ENCODE results near the gene TET1. TPM values are rescaled to one million over a fixed set of nuclear protein-coding genes. Genes with fewer than 3 reads are reported as not detected.

Gene TET1
- total and polyA plus RNA-seq, 10 donors, result 0.04 to 3.1 (median 2.1) TPM

- intact Hi-C loops (cut with DNase I; ENCODE audit: low total_unique reads), result loop anchor here (10.0 kb wide), 1 partner anchor 198 kb away; the partner anchor contains the start of gene CCAR1
- WGBS, 5 donors, result 1 to 10% (median 3%) methylated on average over 2 to 11 of the region's 11 CpGs
- TF ChIP-seq POLR2A (IDR thresholded peaks at IDR 0.05) (no peak), POLR2AphosphoS5 (IDR thresholded peaks at IDR 0.05) (no peak), CTCF (IDR thresholded peaks at IDR 0.05 in 8 of 11, conservative IDR thresholded peaks at IDR 0.05 in 3 of 11) (no peak)
Observed at GRCh38 chr10:68526634-68527307, 33.4 kb upstream of the TET1 start.

GRCh38 chr10:68536973-68537372, 23.2 kb upstream of the TET1 start:
- H3K9me3 ChIP-seq, result no peaks in the 10 kb centered on the region
- no peaks in the 10 kb centered on the region for H3K27me3 ChIP-seq (replicated peaks in 1 of 7)
- no peak overlapping the region for H3K4me3 ChIP-seq
- no peak for TF ChIP-seq CTCF (IDR thresholded peaks at IDR 0.05 in 8 of 11, conservative IDR thresholded peaks at IDR 0.05 in 3 of 11)
- no peak for TF ChIP-seq POLR2AphosphoS5 (IDR thresholded peaks at IDR 0.05)
- TF ChIP-seq POLR2A (IDR thresholded peaks at IDR 0.05), result no peak
- H3K36me3 ChIP-seq, result no peaks in the 10 kb centered on the region
- intact Hi-C loops (cut with DNase I; ENCODE audit: low total_unique reads), result no loop called here
- 81 to 85% (median 84%) methylated on average over 9 of the region's 9 CpGs for WGBS, 5 donors
- no peak overlapping the region for H3K27ac ChIP-seq
- no peaks in the 10 kb centered on the region for H3K4me1 ChIP-seq
- DNase-seq, result no peak

More at GRCh38 chr10:68526634-68527307, 33.4 kb upstream of the TET1 start:
- Histone ChIP-seq H3K36me3 (peaks cover 0 to 34% (median 3%) of the 10 kb centered on the region in 6 donors), H3K27me3 (replicated peaks in 1 of 7) (no peaks in the 10 kb centered on the region), H3K4me1 (peaks cover 5 to 43% (median 18%) of the 10 kb centered on the region in 6 donors), H3K9me3 (no peaks in the 10 kb centered on the region), H3K4me3 (peak overlapping the region; percentile 60 to 98 (median 89)), H3K27ac (peak overlapping the region; percentile 82 to 96 (median 94))
- no peak for DNase-seq

- intact Hi-C loops (cut with DNase I; ENCODE audit: low total_unique reads), result no loop called here
- no peaks in the 10 kb centered on the region for H3K9me3 ChIP-seq
- WGBS, 5 donors, result 76 to 95% (median 91%) methylated on average over 6 of the region's 6 CpGs
- TF ChIP-seq POLR2A (IDR thresholded peaks at IDR 0.05), result no peak
- no peak for TF ChIP-seq POLR2AphosphoS5 (IDR thresholded peaks at IDR 0.05)
- TF ChIP-seq CTCF (IDR thresholded peaks at IDR 0.05 in 8 of 11, conservative IDR thresholded peaks at IDR 0.05 in 3 of 11), result no peak
- H3K4me1 ChIP-seq, result no peaks in the 10 kb centered on the region
- H3K27me3 ChIP-seq (replicated peaks in 1 of 7), result no peaks in the 10 kb centered on the region
- H3K27ac ChIP-seq, result no peak overlapping the region
- H3K4me3 ChIP-seq, result no peak overlapping the region
- no peaks in the 10 kb centered on the region for H3K36me3 ChIP-seq
- no peak for DNase-seq
Observed at GRCh38 chr10:68537796-68538195, 22.3 kb upstream of the TET1 start.

GRCh38 chr10:68543004-68543918, 16.9 kb upstream of the TET1 start:
- intact Hi-C loops (cut with DNase I; ENCODE audit: low total_unique reads), result no loop called here
- no peak for TF ChIP-seq CTCF (IDR thresholded peaks at IDR 0.05 in 8 of 11, conservative IDR thresholded peaks at IDR 0.05 in 3 of 11)
- no peak for TF ChIP-seq POLR2AphosphoS5 (IDR thresholded peaks at IDR 0.05)
- no peak for TF ChIP-seq POLR2A (IDR thresholded peaks at IDR 0.05)
- Histone ChIP-seq H3K36me3 (no peaks in the 10 kb centered on the region), H3K4me1 (no peaks in the 10 kb centered on the region), H3K4me3 (no peak overlapping the region), H3K9me3 (no peaks in the 10 kb centered on the region), H3K27me3 (replicated peaks in 1 of 7) (no peaks in the 10 kb centered on the region), H3K27ac (no peak overlapping the region)
- WGBS, 5 donors, result 66 to 79% (median 73%) methylated on average over 5 of the region's 5 CpGs
- DNase-seq, result no peak
